Mesothelial cell of epicardium (in vitro differentiated cells): ENCODE data around the gene FRS3. TPM values are rescaled to one million over a fixed set of nuclear protein-coding genes. Genes with fewer than 3 reads are reported as not detected.

ENCODE experiments used
- DNase-seq, 2 experiments: peaks; one replicate each; pipeline ENCODE4 v3.0.0; 2021; ENCODE audit warnings: low spot score in 2 of 2; ENCODE audit not compliant: unreplicated experiment in 2 of 2
- H3K27ac Mint-ChIP-seq: 2 replicates; pipeline ENCODE4 v1.8.0; 2021; ENCODE audit warnings: mixed read lengths
- H3K27me3 Mint-ChIP-seq: 2 replicates; pipeline ENCODE4 v1.8.0; 2021; ENCODE audit warnings: low read depth, mixed read lengths
- H3K36me3 Mint-ChIP-seq: 2 replicates; pipeline ENCODE4 v1.8.0; 2021; ENCODE audit warnings: mixed read lengths
- H3K4me1 Mint-ChIP-seq: 2 replicates; pipeline ENCODE4 v1.8.0; 2021; ENCODE audit warnings: mixed read lengths
- H3K4me3 Mint-ChIP-seq: 2 replicates; pipeline ENCODE4 v1.8.0; 2021; ENCODE audit warnings: mild to moderate bottlenecking, moderate library complexity, mixed read lengths
- H3K9me3 Mint-ChIP-seq: 2 replicates; pipeline ENCODE4 v1.8.0; 2021; ENCODE audit warnings: mixed read lengths
- CTCF ChIP-seq: fragments of 200-600 bp; sonication (generic); IDR thresholded peaks from one replicate; pipeline ENCODE4 v1.5.0; 2021; ENCODE audit warnings: antibody characterized with exemption; ENCODE audit not compliant: unreplicated experiment
- total RNA-seq: library from RNA; stranded (reverse); gene quantifications from 3 replicates; pipeline ENCODE4 v1.2.1, GENCODE V29; 2021

The FRS3 gene
- total RNA-seq, 1 donor from 2014 or later: 6.8 TPM

- Mint-ChIP-seq H3K9me3 (no peaks in the 10 kb centered on the region), H3K27me3 (peaks cover 25% of the 10 kb centered on the region), H3K36me3 (no peaks in the 10 kb centered on the region), H3K27ac (no peak overlapping the region), H3K4me1 (peaks cover 7% of the 10 kb centered on the region), H3K4me3 (no peak overlapping the region)
- TF ChIP-seq CTCF: no peak
- DNase-seq: no peak
These were observed 46.9 kb downstream of the FRS3 start for GRCh38 chr6:41732591-41733359.

- no peak for TF ChIP-seq CTCF
- peaks cover 25% of the 10 kb centered on the region for H3K27me3 Mint-ChIP-seq
- H3K27ac Mint-ChIP-seq: no peak overlapping the region
- no peak for DNase-seq
- no peaks in the 10 kb centered on the region for H3K36me3 Mint-ChIP-seq
- H3K9me3 Mint-ChIP-seq: no peaks in the 10 kb centered on the region
- H3K4me3 Mint-ChIP-seq: no peak overlapping the region
- H3K4me1 Mint-ChIP-seq: peaks cover 7% of the 10 kb centered on the region
These were observed 47.6 kb downstream of the FRS3 start for GRCh38 chr6:41732149-41732548.

- peaks cover 25% of the 10 kb centered on the region for H3K27me3 Mint-ChIP-seq
- H3K36me3 Mint-ChIP-seq: no peaks in the 10 kb centered on the region
- no peak for TF ChIP-seq CTCF
- H3K27ac Mint-ChIP-seq: no peak overlapping the region
- no peak overlapping the region for H3K4me3 Mint-ChIP-seq
- peaks cover 7% of the 10 kb centered on the region for H3K4me1 Mint-ChIP-seq
- no peaks in the 10 kb centered on the region for H3K9me3 Mint-ChIP-seq
- DNase-seq: no peak
These were observed 48.1 kb downstream of the FRS3 start for GRCh38 chr6:41731561-41732086.

GRCh38 chr6:41730531-41731436 is 48.9 kb downstream of the FRS3 start:
- Mint-ChIP-seq H3K27ac (no peak overlapping the region), H3K27me3 (peaks cover 25% of the 10 kb centered on the region), H3K36me3 (no peaks in the 10 kb centered on the region), H3K9me3 (no peaks in the 10 kb centered on the region), H3K4me1 (peaks cover 6% of the 10 kb centered on the region), H3K4me3 (no peak overlapping the region)
- no peak for TF ChIP-seq CTCF
- no peak for DNase-seq

- no peak for TF ChIP-seq CTCF
- H3K27ac Mint-ChIP-seq: no peak overlapping the region
- peaks cover 8% of the 10 kb centered on the region for H3K4me1 Mint-ChIP-seq
- H3K9me3 Mint-ChIP-seq: no peaks in the 10 kb centered on the region
- no peak overlapping the region for H3K4me3 Mint-ChIP-seq
- H3K36me3 Mint-ChIP-seq: no peaks in the 10 kb centered on the region
- H3K27me3 Mint-ChIP-seq: peaks cover 25% of the 10 kb centered on the region
- DNase-seq: no peak
These were observed 50.1 kb downstream of the FRS3 start for GRCh38 chr6:41729624-41730023.
